GM18508 (cell line): ENCODE results near the gene PTH2.

ENCODE experiments used
- ATAC-seq: cut with Tn5 transposase; IDR thresholded peaks from one replicate; pipeline ENCODE4 v1.9.1; 2021; ENCODE audit warnings: moderate number of reproducible peaks; ENCODE audit not compliant: insufficient read depth, unreplicated experiment

Gene PTH2

GRCh38 chr19:49415102-49415809 lies 8.0 kb downstream of the PTH2 start:
- ATAC-seq = no peak

GRCh38 chr19:49414256-49414655 lies 9.0 kb downstream of the PTH2 start:
- no peak for ATAC-seq

- no peak for ATAC-seq
These were observed 9.9 kb downstream of the PTH2 start for GRCh38 chr19:49413348-49413747.

- ATAC-seq = no peak
These were observed 11.4 kb downstream of the PTH2 start for GRCh38 chr19:49411681-49412326.

GRCh38 chr19:49409441-49410029 lies 13.7 kb downstream of the PTH2 start:
- ATAC-seq = no peak

GRCh38 chr19:49408816-49409440 lies 14.3 kb downstream of the PTH2 start:
- no peak for ATAC-seq

GRCh38 chr19:49407482-49408015 lies 15.7 kb downstream of the PTH2 start:
- ATAC-seq = no peak

GRCh38 chr19:49407079-49407478 lies 16.2 kb downstream of the PTH2 start:
- no peak for ATAC-seq

GRCh38 chr19:49403404-49404187 lies 19.6 kb downstream of the PTH2 start:
- no peak for ATAC-seq

GRCh38 chr19:49400029-49400428 lies 23.2 kb downstream of the PTH2 start:
- no peak for ATAC-seq

GRCh38 chr19:49398931-49399330 lies 24.3 kb downstream of the PTH2 start:
- no peak for ATAC-seq

- no peak for ATAC-seq
These were observed 25.1 kb downstream of the PTH2 start for GRCh38 chr19:49398001-49398615.

- ATAC-seq = no peak
These were observed 26.3 kb downstream of the PTH2 start for GRCh38 chr19:49396738-49397505.

- ATAC-seq = no peak
These were observed 27.4 kb downstream of the PTH2 start for GRCh38 chr19:49395581-49396407.

- no peak for ATAC-seq
These were observed 29.4 kb downstream of the PTH2 start for GRCh38 chr19:49393881-49394280.

GRCh38 chr19:49391581-49392399 lies 31.5 kb downstream of the PTH2 start:
- ATAC-seq = no peak

GRCh38 chr19:49390929-49391359 lies 32.3 kb downstream of the PTH2 start:
- no peak for ATAC-seq
